Mesenchymal stem cell (in vitro differentiated cells and primary cell): ENCODE results near the gene AOAH.

Source experiments
- DNase-seq: peaks from one replicate; pipeline ENCODE4 v3.0.0-alpha.2; 2013
- H2AFZ ChIP-seq: one replicate; pipeline ENCODE4 v1.6.1; 2013; ENCODE audit warnings: low read depth, mild to moderate bottlenecking, control low read depth, inconsistent platforms, low read length, moderate library complexity
- H2AK5ac ChIP-seq: 2 replicates; pipeline ENCODE4 v1.6.1; 2013; ENCODE audit warnings: low read length, moderate library complexity, mild to moderate bottlenecking, inconsistent platforms; ENCODE audit not compliant: severe bottlenecking
- H2BK120ac ChIP-seq: one replicate; pipeline ENCODE4 v1.6.1; 2013; ENCODE audit warnings: low read depth, mild to moderate bottlenecking, inconsistent platforms, low read length, moderate library complexity
- H2BK12ac ChIP-seq, 2 experiments: one replicate each; pipeline ENCODE4 v1.6.1; 2013; ENCODE audit warnings: inconsistent platforms in 2 of 2, low read length in 2 of 2, mild to moderate bottlenecking in 2 of 2, moderate library complexity in 2 of 2, control low read depth in 1 of 2
- H2BK15ac ChIP-seq: one replicate; pipeline ENCODE4 v1.6.1; 2013; ENCODE audit warnings: mild to moderate bottlenecking, low read depth, inconsistent platforms; ENCODE audit not compliant: poor library complexity, severe bottlenecking
- H2BK5ac ChIP-seq: 2 replicates; pipeline ENCODE4 v1.6.1; 2013; ENCODE audit warnings: low read depth, mild to moderate bottlenecking, low read length, control low read depth, inconsistent platforms; ENCODE audit not compliant: poor library complexity, severe bottlenecking
- H3K14ac ChIP-seq, 2 experiments: one replicate each; pipeline ENCODE4 v1.6.1; 2013; ENCODE audit warnings: inconsistent platforms in 2 of 2, low read length in 2 of 2, control low read depth in 1 of 2, mild to moderate bottlenecking in 1 of 2, moderate library complexity in 1 of 2
- H3K18ac ChIP-seq, 2 experiments: one replicate each; pipeline ENCODE4 v1.6.1; 2013; ENCODE audit warnings: inconsistent platforms in 2 of 2, low read length in 2 of 2, control low read depth in 1 of 2, low read depth in 1 of 2, mild to moderate bottlenecking in 1 of 2
- H3K23ac ChIP-seq, 2 experiments: one replicate each; pipeline ENCODE4 v1.6.1; 2013; ENCODE audit warnings: inconsistent platforms in 2 of 2, low read length in 2 of 2, mild to moderate bottlenecking in 2 of 2, moderate library complexity in 2 of 2, control low read depth in 1 of 2
- H3K27ac ChIP-seq: 2 replicates; pipeline ENCODE4 v1.5.1; 2013; ENCODE audit warnings: mild to moderate bottlenecking, moderate library complexity, low read length, control low read depth, inconsistent platforms; ENCODE audit not compliant: poor library complexity, severe bottlenecking
- H3K27me3 ChIP-seq, 2 experiments: 2 replicates each; pipeline versions ENCODE4 v1.6.1 to v1.7.0; 2013; ENCODE audit warnings: low read length in 2 of 2, mild to moderate bottlenecking in 2 of 2, moderate library complexity in 2 of 2, control low read depth in 1 of 2, inconsistent platforms in 1 of 2; ENCODE audit not compliant: control insufficient read depth in 1 of 2, insufficient read depth in 1 of 2
- H3K36me3 ChIP-seq, 2 experiments: 2 replicates each; pipeline versions ENCODE4 v1.6.1 to v1.7.0; 2013; ENCODE audit warnings: low read length in 2 of 2, control low read depth in 1 of 2, inconsistent platforms in 1 of 2, low read depth in 1 of 2, mild to moderate bottlenecking in 1 of 2; ENCODE audit not compliant: insufficient read depth in 2 of 2, control insufficient read depth in 1 of 2
- H3K4ac ChIP-seq, 2 experiments: one replicate each; pipeline ENCODE4 v1.6.1; 2013; ENCODE audit warnings: inconsistent platforms in 2 of 2, low read length in 2 of 2, mild to moderate bottlenecking in 2 of 2, moderate library complexity in 2 of 2, control low read depth in 1 of 2, low read depth in 1 of 2
- H3K4me1 ChIP-seq: 2 replicates; pipeline ENCODE4 v1.6.1; 2013; ENCODE audit warnings: low read depth, low read length, control low read depth; ENCODE audit not compliant: control insufficient read depth, insufficient read depth
- H3K4me2 ChIP-seq: 2 replicates; pipeline ENCODE4 v1.6.1; 2013; ENCODE audit warnings: low read length, mild to moderate bottlenecking, inconsistent platforms; ENCODE audit not compliant: poor library complexity, severe bottlenecking
- H3K4me3 ChIP-seq, 2 experiments: 2 replicates each; pipeline versions ENCODE4 v1.5.1 to v1.7.0; 2013; ENCODE audit warnings: low read length in 2 of 2, mild to moderate bottlenecking in 2 of 2, control low read depth in 1 of 2, low read depth in 1 of 2; ENCODE audit not compliant: insufficient read depth in 1 of 2
- H3K79me1 ChIP-seq: replicated peaks from 2 replicates; pipeline ENCODE4 v1.6.1; 2013; ENCODE audit warnings: mild to moderate bottlenecking, control low read depth, low read length, inconsistent platforms; ENCODE audit not compliant: poor library complexity, severe bottlenecking
- H3K9ac ChIP-seq: 2 replicates; pipeline ENCODE4 v1.7.0; 2013; ENCODE audit warnings: mild to moderate bottlenecking, low read length, moderate library complexity
- H3K9me3 ChIP-seq: 2 replicates; pipeline ENCODE4 v1.7.0; 2013; ENCODE audit warnings: mild to moderate bottlenecking, low read length; ENCODE audit not compliant: control insufficient read depth
- H4K8ac ChIP-seq: one replicate; pipeline ENCODE4 v1.6.1; 2013; ENCODE audit warnings: inconsistent platforms, mild to moderate bottlenecking, low read length, moderate library complexity
- H4K91ac ChIP-seq: one replicate; pipeline ENCODE4 v1.6.1; 2013; ENCODE audit warnings: mild to moderate bottlenecking, low read length, inconsistent platforms
- WGBS: methylation state at CpG from one replicate; pipeline ENCODE4 v1.1.7; 2013; ENCODE audit warnings: mixed read lengths; 5-methylcytosine and 5-hydroxymethylcytosine counted together

Gene AOAH

DNA sequence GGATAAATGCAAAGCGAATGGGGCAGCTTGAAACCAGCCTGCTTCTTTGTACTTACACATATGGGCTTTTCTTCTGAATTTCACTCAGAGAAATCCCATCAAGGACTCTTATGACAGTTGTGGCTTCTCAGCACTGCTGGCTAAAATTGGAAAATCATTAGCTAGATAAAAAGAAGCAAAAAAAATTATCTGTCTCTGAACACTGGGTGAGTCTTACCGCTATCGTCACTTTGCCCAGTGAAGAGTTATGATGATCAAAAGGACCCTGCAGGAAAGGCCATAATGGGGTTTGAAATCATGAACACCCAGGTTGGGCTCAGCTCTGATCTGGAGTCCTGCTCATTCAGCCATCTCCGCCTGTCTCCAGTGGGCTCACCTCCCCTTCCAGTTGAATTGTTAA, 34.3 kb downstream of the AOAH start:
- no peak overlapping the region for H3K4me2 ChIP-seq
- no peak overlapping the region for H2BK120ac ChIP-seq
- H3K14ac ChIP-seq: no peak overlapping the region
- no peak overlapping the region for H2AFZ ChIP-seq
- no peak overlapping the region for H3K23ac ChIP-seq
- no peaks in the 10 kb centered on the region for H3K9me3 ChIP-seq
- no peak overlapping the region for H3K9ac ChIP-seq
- H4K8ac ChIP-seq: no peak overlapping the region
- no peak overlapping the region for H3K4ac ChIP-seq
- H2BK12ac ChIP-seq: no peak overlapping the region
- 94% methylated on average over 4 of the region's 4 CpGs for WGBS
- H3K4me3 ChIP-seq: no peak overlapping the region
- H2BK15ac ChIP-seq: no peak overlapping the region
- H4K91ac ChIP-seq: no peak overlapping the region
- H3K27me3 ChIP-seq: peaks cover 0 to 7% of the 10 kb centered on the region in 2 experiments
- H3K4me1 ChIP-seq: peaks cover 2% of the 10 kb centered on the region
- no peaks in the 10 kb centered on the region for H3K36me3 ChIP-seq
- H2AK5ac ChIP-seq: no peak overlapping the region
- H3K18ac ChIP-seq: no peak overlapping the region
- no peaks in the 10 kb centered on the region for H3K79me1 ChIP-seq
- H3K27ac ChIP-seq: no peak overlapping the region
- no peak for DNase-seq
- no peak overlapping the region for H2BK5ac ChIP-seq

GRCh38 chr7:36686499-36686898, 37.8 kb downstream of the AOAH start:
- no peak overlapping the region for H3K14ac ChIP-seq
- H3K18ac ChIP-seq: no peak overlapping the region
- peaks cover 0 to 5% of the 10 kb centered on the region in 2 experiments for H3K27me3 ChIP-seq
- no peak overlapping the region for H3K27ac ChIP-seq
- H3K9me3 ChIP-seq: no peaks in the 10 kb centered on the region
- H3K23ac ChIP-seq: no peak overlapping the region
- no peak overlapping the region for H2BK5ac ChIP-seq
- H2BK120ac ChIP-seq: no peak overlapping the region
- peak; percentile 11 for DNase-seq
- H3K36me3 ChIP-seq: no peaks in the 10 kb centered on the region
- H2AFZ ChIP-seq: no peak overlapping the region
- WGBS: 43% methylated on average over 2 of the region's 5 CpGs
- H3K4me1 ChIP-seq: peaks cover 2% of the 10 kb centered on the region
- no peak overlapping the region for H2AK5ac ChIP-seq
- no peak overlapping the region for H4K8ac ChIP-seq
- no peak overlapping the region for H2BK12ac ChIP-seq
- no peak overlapping the region for H4K91ac ChIP-seq
- H3K79me1 ChIP-seq: no peaks in the 10 kb centered on the region
- H3K4ac ChIP-seq: no peak overlapping the region
- H3K4me2 ChIP-seq: no peak overlapping the region
- H2BK15ac ChIP-seq: no peak overlapping the region
- no peak overlapping the region for H3K9ac ChIP-seq
- H3K4me3 ChIP-seq: no peak overlapping the region

DNA sequence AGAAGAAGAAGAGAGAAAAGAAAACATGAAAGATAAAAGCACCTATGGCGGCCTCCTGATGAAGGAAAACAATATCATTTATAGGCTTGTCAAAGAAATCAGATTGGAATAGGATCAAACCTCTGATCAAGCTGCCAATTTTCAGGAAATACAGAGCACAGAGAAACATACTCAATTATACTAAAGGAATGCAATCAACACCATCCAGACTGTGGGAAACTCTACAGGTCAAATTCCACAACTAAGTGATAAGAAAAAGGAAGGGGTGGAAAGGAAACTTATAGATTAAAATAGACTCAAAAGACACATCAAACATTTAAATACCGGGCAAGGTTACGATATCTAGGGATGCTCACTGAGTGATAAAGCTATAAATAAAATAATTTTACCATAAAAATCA, 39.3 kb downstream of the AOAH start:
- Histone ChIP-seq H3K18ac (no peak overlapping the region), H3K14ac (no peak overlapping the region), H4K91ac (no peak overlapping the region), H3K9me3 (no peaks in the 10 kb centered on the region), H3K36me3 (no peaks in the 10 kb centered on the region), H3K79me1 (no peaks in the 10 kb centered on the region), H2BK5ac (no peak overlapping the region), H2BK12ac (no peak overlapping the region), H3K4ac (no peak overlapping the region), H3K9ac (no peak overlapping the region), H3K4me2 (no peak overlapping the region), H3K27me3 (no peaks in the 10 kb centered on the region), H2BK120ac (no peak overlapping the region), H3K27ac (no peak overlapping the region), H4K8ac (no peak overlapping the region), H2AK5ac (no peak overlapping the region), H2BK15ac (no peak overlapping the region), H3K4me1 (peaks cover 2% of the 10 kb centered on the region), H3K23ac (no peak overlapping the region), H3K4me3 (no peak overlapping the region), H2AFZ (no peak overlapping the region)
- no peak for DNase-seq
- WGBS: no CpG with 5 or more reads among the region's 3 CpGs

DNA sequence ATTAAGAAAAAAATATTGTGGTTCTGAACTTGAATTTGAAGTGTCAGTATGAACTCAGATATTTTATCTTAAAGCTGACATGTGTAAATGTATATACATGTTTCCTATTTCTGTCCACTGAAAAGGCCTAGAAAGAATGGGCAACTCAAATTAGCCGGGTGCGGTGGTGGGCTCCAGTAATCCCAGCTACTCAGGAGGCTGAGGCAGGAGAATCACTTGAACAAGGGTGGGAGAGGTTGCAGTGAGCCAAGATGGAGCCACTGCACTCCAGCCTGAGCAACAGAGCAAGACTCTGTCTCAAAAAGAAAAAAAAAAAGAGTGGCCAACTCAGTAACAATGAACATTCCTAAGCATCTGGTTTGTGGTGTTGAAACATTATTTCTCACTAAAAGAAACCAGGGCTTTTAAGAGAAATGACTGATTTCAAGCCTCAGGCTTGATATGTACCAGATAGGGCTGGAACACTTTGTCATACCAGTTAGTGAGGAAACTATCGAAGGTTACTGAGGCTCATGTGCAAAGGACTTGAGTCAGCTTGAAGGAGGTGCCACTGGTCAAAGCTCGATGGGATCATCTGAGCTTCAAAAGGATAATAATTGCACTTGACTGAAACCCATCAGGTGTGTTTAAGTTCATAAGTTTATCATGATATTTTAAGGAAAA, 40.5 kb downstream of the AOAH start:
- Histone ChIP-seq H3K4ac (no peak overlapping the region), H2BK12ac (no peak overlapping the region), H3K79me1 (no peaks in the 10 kb centered on the region), H2BK120ac (no peak overlapping the region), H3K4me2 (no peak overlapping the region), H3K23ac (no peak overlapping the region), H3K4me1 (peaks cover 2% of the 10 kb centered on the region), H3K4me3 (no peak overlapping the region), H4K8ac (no peak overlapping the region), H3K36me3 (no peaks in the 10 kb centered on the region), H2AK5ac (no peak overlapping the region), H4K91ac (no peak overlapping the region), H3K14ac (no peak overlapping the region), H3K9ac (no peak overlapping the region), H2AFZ (no peak overlapping the region), H3K18ac (no peak overlapping the region), H3K27ac (no peak overlapping the region), H2BK15ac (no peak overlapping the region), H3K9me3 (no peaks in the 10 kb centered on the region), H3K27me3 (no peaks in the 10 kb centered on the region), H2BK5ac (no peak overlapping the region)
- 94% methylated on average over 4 of the region's 4 CpGs for WGBS
- no peak for DNase-seq
